ENCODE results near the gene SSX2IP. TPM values are rescaled to one million over a fixed set of nuclear protein-coding genes. Genes with fewer than 3 reads are reported as not detected.

Gene SSX2IP
- polyA plus RNA-seq, 1 experiment, result 6.5 TPM

DNA sequence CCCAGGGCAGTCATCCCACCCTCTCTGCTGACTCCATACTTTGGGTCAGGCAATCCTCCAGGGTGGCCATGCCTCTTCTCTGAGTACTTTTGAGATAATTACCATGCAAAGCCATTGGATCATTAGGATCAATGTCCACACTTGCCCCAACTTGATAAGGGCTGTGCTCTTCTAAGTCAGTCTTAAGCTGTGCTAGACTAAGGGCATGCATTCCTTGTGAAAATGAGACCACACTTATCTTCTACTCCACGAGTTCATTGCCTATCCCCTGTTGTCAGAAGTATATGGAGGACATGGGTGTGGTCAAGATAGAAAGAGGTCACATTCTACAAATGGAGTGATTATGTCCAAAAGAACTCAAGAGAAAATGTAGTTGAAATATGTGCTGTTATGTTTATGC is 18.9 kb upstream of the SSX2IP start:
- no peak for DNase-seq (ENCODE audit: low read depth)
- TF ChIP-seq, protein P1, sequence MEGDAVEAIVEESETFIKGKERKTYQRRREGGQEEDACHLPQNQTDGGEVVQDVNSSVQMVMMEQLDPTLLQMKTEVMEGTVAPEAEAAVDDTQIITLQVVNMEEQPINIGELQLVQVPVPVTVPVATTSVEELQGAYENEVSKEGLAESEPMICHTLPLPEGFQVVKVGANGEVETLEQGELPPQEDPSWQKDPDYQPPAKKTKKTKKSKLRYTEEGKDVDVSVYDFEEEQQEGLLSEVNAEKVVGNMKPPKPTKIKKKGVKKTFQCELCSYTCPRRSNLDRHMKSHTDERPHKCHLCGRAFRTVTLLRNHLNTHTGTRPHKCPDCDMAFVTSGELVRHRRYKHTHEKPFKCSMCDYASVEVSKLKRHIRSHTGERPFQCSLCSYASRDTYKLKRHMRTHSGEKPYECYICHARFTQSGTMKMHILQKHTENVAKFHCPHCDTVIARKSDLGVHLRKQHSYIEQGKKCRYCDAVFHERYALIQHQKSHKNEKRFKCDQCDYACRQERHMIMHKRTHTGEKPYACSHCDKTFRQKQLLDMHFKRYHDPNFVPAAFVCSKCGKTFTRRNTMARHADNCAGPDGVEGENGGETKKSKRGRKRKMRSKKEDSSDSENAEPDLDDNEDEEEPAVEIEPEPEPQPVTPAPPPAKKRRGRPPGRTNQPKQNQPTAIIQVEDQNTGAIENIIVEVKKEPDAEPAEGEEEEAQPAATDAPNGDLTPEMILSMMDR (IDR thresholded peaks at IDR 0.05; ENCODE audit: insufficient read depth, low read depth, low read length), result no peak
- H3K27me3 ChIP-seq (ENCODE audit: control insufficient read depth, insufficient read depth, low read length), result no peaks in the 10 kb centered on the region
- CTCF ChIA-PET, result interaction anchor here (1.0 kb wide), 1 partner anchor 21 kb away, joined by 3 read pairs; no protein-coding TSS in a partner anchor
- no peaks in the 10 kb centered on the region for H3K36me3 ChIP-seq (ENCODE audit: control insufficient read depth, insufficient read depth, low read length)
- H3K4me3 ChIP-seq (ENCODE audit: low read depth, low read length), result no peak overlapping the region
- POLR2A ChIA-PET, result no interaction called here

DNA sequence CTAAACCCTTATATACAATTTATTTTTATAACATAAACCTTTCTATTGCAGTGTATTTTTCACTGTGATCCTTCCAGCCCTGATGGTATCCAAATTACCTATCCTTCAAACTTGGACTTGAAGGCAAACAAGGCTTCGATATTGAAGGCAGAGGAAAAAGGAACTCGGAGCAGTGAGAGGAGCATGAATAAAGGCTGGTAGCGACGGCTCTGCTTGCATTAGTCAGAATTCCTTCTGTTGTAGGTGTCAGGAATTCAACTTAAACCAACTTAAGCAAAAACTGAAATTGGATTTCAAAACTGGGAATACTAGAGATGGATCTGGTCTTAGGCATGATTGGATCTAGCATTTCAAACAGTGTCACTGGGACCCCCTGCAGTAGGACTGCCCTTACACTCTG is 17.8 kb upstream of the SSX2IP start:
- DNase-seq (ENCODE audit: low read depth), result no peak
- H3K4me3 ChIP-seq (ENCODE audit: low read depth, low read length), result no peak overlapping the region
- H3K36me3 ChIP-seq (ENCODE audit: control insufficient read depth, insufficient read depth, low read length), result no peaks in the 10 kb centered on the region
- H3K27me3 ChIP-seq (ENCODE audit: control insufficient read depth, insufficient read depth, low read length), result no peaks in the 10 kb centered on the region
- ChIA-PET CTCF (interaction anchor here (1.0 kb wide), 1 partner anchor 20 kb away, joined by 3 read pairs; no protein-coding TSS in a partner anchor), POLR2A (interaction anchor here (0.6 kb wide), 1 partner anchor 9 kb away, joined by 5 read pairs; no protein-coding TSS in a partner anchor)
- TF ChIP-seq, protein P1 (IDR thresholded peaks at IDR 0.05; ENCODE audit: insufficient read depth, low read depth, low read length), result no peak

DNA sequence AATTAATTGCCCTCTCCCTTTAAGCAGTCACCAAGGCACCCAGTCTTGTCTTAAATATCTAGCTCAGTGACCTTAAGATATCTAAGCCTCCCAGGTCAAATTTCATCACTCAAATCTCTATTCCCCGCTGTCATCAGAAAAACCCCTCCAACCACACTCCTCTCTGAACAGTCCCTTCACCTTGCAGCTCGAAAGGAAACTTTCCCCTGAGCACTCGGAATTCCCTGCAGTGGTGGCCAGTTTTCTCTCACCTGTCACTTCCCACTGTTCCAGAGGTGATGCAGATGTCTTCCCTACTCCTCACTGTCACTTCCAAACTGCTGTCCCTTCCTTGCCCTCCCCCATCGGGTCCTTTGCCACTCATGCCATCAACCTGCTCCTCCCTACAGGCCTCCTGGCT is 15.3 kb upstream of the SSX2IP start:
- Histone ChIP-seq H3K27me3 (ENCODE audit: control insufficient read depth, insufficient read depth, low read length) (no peaks in the 10 kb centered on the region), H3K36me3 (ENCODE audit: control insufficient read depth, insufficient read depth, low read length) (no peaks in the 10 kb centered on the region), H3K4me3 (ENCODE audit: low read depth, low read length) (no peak overlapping the region)
- no peak for DNase-seq (ENCODE audit: low read depth)
- ChIA-PET CTCF (no interaction called here), POLR2A (no interaction called here)
- TF ChIP-seq, protein P1 (IDR thresholded peaks at IDR 0.05; ENCODE audit: insufficient read depth, low read depth, low read length), result no peak

DNA sequence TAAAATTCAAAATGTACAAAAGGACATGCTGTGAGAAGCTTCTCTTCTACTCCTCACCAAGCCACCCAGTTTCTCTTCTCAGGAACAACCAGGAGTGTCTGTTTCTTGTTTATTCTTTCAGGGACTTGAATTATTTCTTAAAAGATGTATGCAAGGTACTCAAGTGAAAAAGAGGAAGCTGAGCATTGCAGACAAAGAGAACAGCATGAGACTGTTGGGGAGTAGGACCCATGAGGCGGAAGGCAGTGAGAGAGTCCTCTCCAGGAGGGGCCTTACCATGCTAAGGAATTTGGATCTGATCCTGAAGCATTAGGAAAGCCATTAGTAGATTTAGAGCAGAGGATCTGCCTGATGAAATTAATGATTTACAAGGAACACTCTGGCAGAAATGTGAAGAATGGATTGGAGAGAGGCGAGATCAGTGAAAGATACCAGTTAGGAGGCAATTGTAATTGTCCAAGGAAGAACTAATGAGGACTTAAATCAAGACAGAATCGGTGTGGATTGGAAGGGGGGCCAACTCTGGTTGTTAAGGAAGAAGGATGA is 14.7 kb upstream of the SSX2IP start:
- no peak for DNase-seq (ENCODE audit: low read depth)
- Histone ChIP-seq H3K27me3 (ENCODE audit: control insufficient read depth, insufficient read depth, low read length) (no peaks in the 10 kb centered on the region), H3K36me3 (ENCODE audit: control insufficient read depth, insufficient read depth, low read length) (no peaks in the 10 kb centered on the region), H3K4me3 (ENCODE audit: low read depth, low read length) (no peak overlapping the region)
- ChIA-PET CTCF (no interaction called here), POLR2A (no interaction called here)
- TF ChIP-seq, protein P1 (IDR thresholded peaks at IDR 0.05; ENCODE audit: insufficient read depth, low read depth, low read length), result no peak

DNA sequence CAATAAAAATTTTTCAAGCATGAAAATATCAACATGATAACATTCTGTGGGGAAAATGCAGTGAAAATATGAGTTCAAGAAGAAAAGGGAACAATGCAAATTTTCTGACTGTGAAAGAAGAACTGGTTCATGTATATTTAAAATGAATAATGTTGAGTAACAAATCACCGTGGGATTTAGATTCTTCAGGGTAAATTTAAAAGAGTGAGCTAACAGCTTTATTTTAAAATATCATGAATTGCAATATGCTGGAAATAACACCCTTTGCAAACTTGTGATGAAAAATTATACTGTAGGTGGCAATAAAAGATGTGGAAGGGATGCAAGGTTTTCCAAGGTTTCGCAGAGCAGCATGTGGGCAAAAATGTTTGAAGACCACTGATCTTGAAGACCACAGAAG is 13.2 kb upstream of the SSX2IP start:
- CTCF ChIA-PET, result interaction anchor here (1.3 to 1.6 kb wide), 3 partner anchors 10 to 15 kb away, joined by 3 to 4 read pairs (median 3); no protein-coding TSS in a partner anchor
- no peak overlapping the region for H3K4me3 ChIP-seq (ENCODE audit: low read depth, low read length)
- no peak for DNase-seq (ENCODE audit: low read depth)
- no peaks in the 10 kb centered on the region for H3K27me3 ChIP-seq (ENCODE audit: control insufficient read depth, insufficient read depth, low read length)
- no peaks in the 10 kb centered on the region for H3K36me3 ChIP-seq (ENCODE audit: control insufficient read depth, insufficient read depth, low read length)
- TF ChIP-seq, protein P1 (IDR thresholded peaks at IDR 0.05; ENCODE audit: insufficient read depth, low read depth, low read length), result no peak
- POLR2A ChIA-PET, result no interaction called here

Data from BJ (cell line).